ENCODE measurements around the gene WNK3.

DNA sequence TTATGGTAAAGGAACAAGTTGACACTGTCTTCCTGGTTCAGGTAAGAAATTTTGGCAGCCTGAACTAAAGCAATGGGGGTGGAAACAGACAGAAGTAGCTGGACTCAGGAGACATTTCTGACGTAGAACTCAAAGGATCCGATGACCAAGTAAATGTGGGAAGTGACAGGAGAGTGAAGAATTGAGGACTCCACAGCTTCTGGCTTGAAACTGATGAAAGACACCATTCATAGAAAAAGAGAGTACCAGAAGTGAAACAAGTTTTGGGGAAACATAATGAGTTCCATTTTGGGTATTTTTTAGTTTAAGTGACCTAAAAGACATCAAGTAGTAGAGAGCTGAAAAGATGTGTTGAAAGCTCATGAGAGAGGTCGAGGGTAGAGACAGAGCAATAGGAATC lies 180.5 kb downstream of the WNK3 start:
- TF ChIP-seq, protein P1, sequence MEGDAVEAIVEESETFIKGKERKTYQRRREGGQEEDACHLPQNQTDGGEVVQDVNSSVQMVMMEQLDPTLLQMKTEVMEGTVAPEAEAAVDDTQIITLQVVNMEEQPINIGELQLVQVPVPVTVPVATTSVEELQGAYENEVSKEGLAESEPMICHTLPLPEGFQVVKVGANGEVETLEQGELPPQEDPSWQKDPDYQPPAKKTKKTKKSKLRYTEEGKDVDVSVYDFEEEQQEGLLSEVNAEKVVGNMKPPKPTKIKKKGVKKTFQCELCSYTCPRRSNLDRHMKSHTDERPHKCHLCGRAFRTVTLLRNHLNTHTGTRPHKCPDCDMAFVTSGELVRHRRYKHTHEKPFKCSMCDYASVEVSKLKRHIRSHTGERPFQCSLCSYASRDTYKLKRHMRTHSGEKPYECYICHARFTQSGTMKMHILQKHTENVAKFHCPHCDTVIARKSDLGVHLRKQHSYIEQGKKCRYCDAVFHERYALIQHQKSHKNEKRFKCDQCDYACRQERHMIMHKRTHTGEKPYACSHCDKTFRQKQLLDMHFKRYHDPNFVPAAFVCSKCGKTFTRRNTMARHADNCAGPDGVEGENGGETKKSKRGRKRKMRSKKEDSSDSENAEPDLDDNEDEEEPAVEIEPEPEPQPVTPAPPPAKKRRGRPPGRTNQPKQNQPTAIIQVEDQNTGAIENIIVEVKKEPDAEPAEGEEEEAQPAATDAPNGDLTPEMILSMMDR (IDR thresholded peaks at IDR 0.05; ENCODE audit: low read depth, low read length, poor library complexity, severe bottlenecking) = no peak
- TF ChIP-seq EZH2phosphoT487 (IDR thresholded peaks at IDR 0.05; ENCODE audit: borderline replicate concordance, low read length) = no peak
